ENCODE measurements around the gene ZNF273. TPM values are rescaled to one million over a fixed set of nuclear protein-coding genes. Genes with fewer than 3 reads are reported as not detected.

ZNF273 gene
- total RNA-seq, 1 experiment from 2014 or later: 17.9 TPM

GRCh38 chr7:64946772-64947171, 43.7 kb downstream of the ZNF273 start:
- H3K23me2 ChIP-seq (ENCODE audit: insufficient read length, low read depth, low read length, poor library complexity, severe bottlenecking): peaks cover 10% of the 10 kb centered on the region
- H3T11ph ChIP-seq (ENCODE audit: low read length): no peak overlapping the region
- no peak overlapping the region for H2AK5ac ChIP-seq (ENCODE audit: insufficient read length, low read length)
- no peak overlapping the region for H3K23ac ChIP-seq (ENCODE audit: insufficient read length, low read depth, low read length)
- no peak overlapping the region for H2BK12ac ChIP-seq (ENCODE audit: insufficient read length, low read depth, low read length)
- WGBS (ENCODE audit: extremely low coverage, insufficient read length, low lambda C conversion rate): no CpG with 5 or more reads among the region's 5 CpGs
- peaks cover 40% of the 10 kb centered on the region for H3K27me3 Mint-ChIP-seq (ENCODE audit: low read depth)
- no peak overlapping the region for H3K14ac ChIP-seq (ENCODE audit: insufficient read depth, low read length)
- peak overlapping the region; percentile 61 for H3K4me2 ChIP-seq (ENCODE audit: insufficient read depth, insufficient read length, low read length)
- H3K4me1 Mint-ChIP-seq: peaks cover 0 to 6% of the 10 kb centered on the region in 2 experiments; a peak in 2 of 4 replicates
- no peaks in the 10 kb centered on the region for H3K9me3 ChIP-seq (ENCODE audit: control insufficient read depth, low read depth, low read length)
- no peak overlapping the region for H2BK20ac ChIP-seq (ENCODE audit: low read depth, low read length, poor library complexity, severe bottlenecking)
- H2BK120ac ChIP-seq (ENCODE audit: low read depth, low read length, poor library complexity, severe bottlenecking): no peak overlapping the region
- H3K18ac ChIP-seq (ENCODE audit: insufficient read length, low read depth, low read length): no peak overlapping the region
- no peak overlapping the region for H3K56ac ChIP-seq (ENCODE audit: insufficient read length, low read depth, low read length)
- no peak overlapping the region for H2AFZ ChIP-seq (ENCODE audit: low read length)
- H3K9ac ChIP-seq (ENCODE audit: extremely low read depth, insufficient read length, low read length): no peak overlapping the region
- H3K4me3 Mint-ChIP-seq: peak overlapping the region; percentile 57 to 60; a peak in 4 of 5 replicates
- H3K27ac ChIP-seq (ENCODE audit: insufficient read length, low read depth, low read length): no peak overlapping the region
- no peaks in the 10 kb centered on the region for H4K20me1 ChIP-seq (ENCODE audit: control insufficient read depth, insufficient read depth, insufficient read length)
- H3K4me1 ChIP-seq (ENCODE audit: insufficient read depth, low read length): no peaks in the 10 kb centered on the region; the same call in 1 of the 2 replicates
- H3K4ac ChIP-seq (ENCODE audit: low read depth, low read length): no peak overlapping the region
- no peaks in the 10 kb centered on the region for H3K79me2 ChIP-seq (ENCODE audit: insufficient read depth, low read length)
- H3K27ac Mint-ChIP-seq: no peak overlapping the region
- H3K27me3 ChIP-seq (ENCODE audit: insufficient read depth, low read length): no peaks in the 10 kb centered on the region; the same call in 1 of the 2 replicates
- no peak overlapping the region for H4K8ac ChIP-seq (replicated peaks; ENCODE audit: insufficient read length, low read depth, low read length)
- peaks cover 0 to 2% (median 0%) of the 10 kb centered on the region in 3 experiments; a peak in 1 of 7 replicates for H3K36me3 Mint-ChIP-seq (ENCODE audit: insufficient read depth in 1 of 3, low read depth in 3 of 3)
- H3K79me1 ChIP-seq (ENCODE audit: insufficient read depth, low read depth, low read length, poor library complexity, severe bottlenecking): no peaks in the 10 kb centered on the region
- peak; percentile 69 for DNase-seq
- no peak overlapping the region for H4K91ac ChIP-seq (ENCODE audit: insufficient read length, low read depth, low read length)
- H4K5ac ChIP-seq (ENCODE audit: insufficient read length, low read depth, low read length): no peak overlapping the region
- H2BK15ac ChIP-seq (ENCODE audit: low read depth, low read length): no peak overlapping the region
- TF ChIP-seq, protein P1, sequence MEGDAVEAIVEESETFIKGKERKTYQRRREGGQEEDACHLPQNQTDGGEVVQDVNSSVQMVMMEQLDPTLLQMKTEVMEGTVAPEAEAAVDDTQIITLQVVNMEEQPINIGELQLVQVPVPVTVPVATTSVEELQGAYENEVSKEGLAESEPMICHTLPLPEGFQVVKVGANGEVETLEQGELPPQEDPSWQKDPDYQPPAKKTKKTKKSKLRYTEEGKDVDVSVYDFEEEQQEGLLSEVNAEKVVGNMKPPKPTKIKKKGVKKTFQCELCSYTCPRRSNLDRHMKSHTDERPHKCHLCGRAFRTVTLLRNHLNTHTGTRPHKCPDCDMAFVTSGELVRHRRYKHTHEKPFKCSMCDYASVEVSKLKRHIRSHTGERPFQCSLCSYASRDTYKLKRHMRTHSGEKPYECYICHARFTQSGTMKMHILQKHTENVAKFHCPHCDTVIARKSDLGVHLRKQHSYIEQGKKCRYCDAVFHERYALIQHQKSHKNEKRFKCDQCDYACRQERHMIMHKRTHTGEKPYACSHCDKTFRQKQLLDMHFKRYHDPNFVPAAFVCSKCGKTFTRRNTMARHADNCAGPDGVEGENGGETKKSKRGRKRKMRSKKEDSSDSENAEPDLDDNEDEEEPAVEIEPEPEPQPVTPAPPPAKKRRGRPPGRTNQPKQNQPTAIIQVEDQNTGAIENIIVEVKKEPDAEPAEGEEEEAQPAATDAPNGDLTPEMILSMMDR (conservative IDR thresholded peaks at IDR 0.05): no peak; the same call in 2 of the 3 replicates
- H2BK5ac ChIP-seq (ENCODE audit: insufficient read length, low read length): no peak overlapping the region
- no peaks in the 10 kb centered on the region for H3K9me3 Mint-ChIP-seq
